ENCODE data around the gene DPF3. TPM values are rescaled to one million over a fixed set of nuclear protein-coding genes. Genes with fewer than 3 reads are reported as not detected.

DPF3 gene
- total RNA-seq, 2 experiments from 2014 or later: 6.6 to 7.4 TPM

- no peak for DNase-seq
- no peak overlapping the region for H3K4me3 Mint-ChIP-seq
- CTCF ChIA-PET: interaction anchor here (1.3 kb wide), 1 partner anchor 113 kb away, joined by 3 read pairs; no protein-coding TSS in a partner anchor
- POLR2A ChIA-PET: no interaction called here
- H3K4me1 Mint-ChIP-seq: peaks cover 8% of the 10 kb centered on the region
- no peaks in the 10 kb centered on the region for H3K9me3 Mint-ChIP-seq
- H3K27ac Mint-ChIP-seq: no peak overlapping the region
- H3K27me3 Mint-ChIP-seq: peaks cover 47% of the 10 kb centered on the region
- no peaks in the 10 kb centered on the region for H3K36me3 Mint-ChIP-seq (ENCODE audit: low read depth)
Measured at GRCh38 chr14:72921396-72921795, 27.5 kb upstream of the DPF3 start.

DNA sequence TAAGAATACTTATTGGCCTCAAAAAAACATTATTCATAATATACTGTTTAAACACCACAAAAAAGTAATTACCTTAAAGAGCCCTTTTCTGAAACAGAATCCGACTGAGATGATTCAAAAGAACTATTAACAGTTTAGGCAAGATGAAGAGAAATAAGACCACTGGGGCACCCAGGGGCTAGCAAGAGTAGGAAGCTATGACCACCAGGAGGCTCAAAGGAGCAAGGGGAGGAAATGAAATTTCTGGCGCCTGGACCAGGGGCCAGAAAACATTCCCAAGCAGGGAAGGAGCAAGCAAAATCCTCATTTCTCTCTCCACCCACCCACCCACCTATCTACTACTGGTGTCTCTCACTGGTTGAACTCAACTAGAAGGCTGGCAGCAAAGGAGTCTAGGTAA lies 26.1 kb upstream of the DPF3 start:
- H3K4me3 Mint-ChIP-seq: no peak overlapping the region
- ChIA-PET CTCF (interaction anchor here (1.1 kb wide), 1 partner anchor 403 kb away, joined by 3 read pairs; no protein-coding TSS in a partner anchor), POLR2A (no interaction called here)
- no peak for DNase-seq
- H3K27me3 Mint-ChIP-seq: peaks cover 46% of the 10 kb centered on the region
- no peaks in the 10 kb centered on the region for H3K9me3 Mint-ChIP-seq
- H3K4me1 Mint-ChIP-seq: no peaks in the 10 kb centered on the region
- no peak overlapping the region for H3K27ac Mint-ChIP-seq
- H3K36me3 Mint-ChIP-seq (ENCODE audit: low read depth): no peaks in the 10 kb centered on the region

GRCh38 chr14:72917094-72917802 lies 23.3 kb upstream of the DPF3 start:
- H3K4me3 Mint-ChIP-seq: no peak overlapping the region

GRCh38 chr14:72916174-72916573 lies 22.3 kb upstream of the DPF3 start:
- H3K9me3 Mint-ChIP-seq: no peaks in the 10 kb centered on the region
- no peak for DNase-seq
- CTCF ChIA-PET: no interaction called here
- no peak overlapping the region for H3K27ac Mint-ChIP-seq
- H3K36me3 Mint-ChIP-seq (ENCODE audit: low read depth): no peaks in the 10 kb centered on the region
- POLR2A ChIA-PET: no interaction called here
- H3K27me3 Mint-ChIP-seq: peaks cover 49% of the 10 kb centered on the region
- peaks cover 2% of the 10 kb centered on the region for H3K4me1 Mint-ChIP-seq
- no peak overlapping the region for H3K4me3 Mint-ChIP-seq

More at GRCh38 chr14:72917094-72917802, 23.3 kb upstream of the DPF3 start:
- ChIA-PET POLR2A (no interaction called here), CTCF (interaction anchor here (1.3 to 1.5 kb wide), 2 partner anchors 12 to 403 kb away, joined by 3 to 5 read pairs; no protein-coding TSS in a partner anchor)
- no peaks in the 10 kb centered on the region for H3K9me3 Mint-ChIP-seq
- peaks cover 54% of the 10 kb centered on the region for H3K27me3 Mint-ChIP-seq
- H3K36me3 Mint-ChIP-seq (ENCODE audit: low read depth): no peaks in the 10 kb centered on the region
- no peak for DNase-seq
- H3K27ac Mint-ChIP-seq: no peak overlapping the region
- H3K4me1 Mint-ChIP-seq: no peaks in the 10 kb centered on the region

GRCh38 chr14:72913809-72914208 lies 19.9 kb upstream of the DPF3 start:
- H3K36me3 Mint-ChIP-seq (ENCODE audit: low read depth): no peaks in the 10 kb centered on the region
- peaks cover 34% of the 10 kb centered on the region for H3K27me3 Mint-ChIP-seq

GRCh38 chr14:72909163-72909562 lies 15.3 kb upstream of the DPF3 start:
- ChIA-PET POLR2A (no interaction called here), CTCF (interaction anchor here (0.6 to 1.8 kb wide), 5 partner anchors 9 to 398 kb away, joined by 3 to 4 read pairs (median 3); no protein-coding TSS in a partner anchor)
- Mint-ChIP-seq H3K9me3 (no peaks in the 10 kb centered on the region), H3K27ac (no peak overlapping the region), H3K27me3 (peaks cover 41% of the 10 kb centered on the region), H3K36me3 (ENCODE audit: low read depth) (no peaks in the 10 kb centered on the region), H3K4me1 (peaks cover 27% of the 10 kb centered on the region), H3K4me3 (no peak overlapping the region)
- no peak for DNase-seq

More at GRCh38 chr14:72913809-72914208, 19.9 kb upstream of the DPF3 start:
- CTCF ChIA-PET: no interaction called here
- Mint-ChIP-seq H3K4me3 (no peak overlapping the region), H3K9me3 (no peaks in the 10 kb centered on the region), H3K27ac (no peak overlapping the region), H3K4me1 (peaks cover 3% of the 10 kb centered on the region)
- POLR2A ChIA-PET: no interaction called here
- DNase-seq: no peak

DNA sequence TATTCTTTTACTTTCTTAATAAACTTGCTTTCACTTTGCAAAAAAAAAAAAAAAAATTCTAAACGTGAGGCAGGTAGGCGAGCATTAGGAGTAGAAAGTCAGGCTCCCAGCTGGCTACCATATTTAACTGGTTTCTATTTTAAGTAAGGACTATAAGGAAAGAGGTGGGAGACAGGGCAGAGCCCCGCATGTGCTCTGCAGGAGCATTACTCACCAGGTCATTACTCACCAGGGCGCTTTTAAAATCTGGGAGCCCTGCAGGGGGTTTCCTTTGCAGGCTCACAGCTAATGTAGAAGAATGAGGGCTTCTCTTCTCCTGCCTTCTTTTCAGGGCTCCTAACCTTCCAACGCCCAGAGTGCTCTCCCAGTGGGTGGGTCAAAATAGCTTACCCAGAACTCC lies 14.0 kb upstream of the DPF3 start:
- Mint-ChIP-seq H3K4me1 (peaks cover 27% of the 10 kb centered on the region), H3K9me3 (no peaks in the 10 kb centered on the region), H3K27ac (no peak overlapping the region), H3K36me3 (ENCODE audit: low read depth) (no peaks in the 10 kb centered on the region), H3K4me3 (no peak overlapping the region), H3K27me3 (peaks cover 32% of the 10 kb centered on the region)
- CTCF ChIA-PET: interaction anchor here (1.1 kb wide), 1 partner anchor 394 kb away, joined by 4 read pairs; no protein-coding TSS in a partner anchor
- POLR2A ChIA-PET: no interaction called here
- DNase-seq: no peak

- no peak for DNase-seq
- peaks cover 30% of the 10 kb centered on the region for H3K27me3 Mint-ChIP-seq
- H3K36me3 Mint-ChIP-seq (ENCODE audit: low read depth): no peaks in the 10 kb centered on the region
- no peak overlapping the region for H3K27ac Mint-ChIP-seq
- ChIA-PET CTCF (interaction anchor here (4.8 kb wide), 1 partner anchor 391 kb away, joined by 83 read pairs; no protein-coding TSS in a partner anchor), POLR2A (no interaction called here)
- H3K4me3 Mint-ChIP-seq: no peak overlapping the region
- H3K4me1 Mint-ChIP-seq: peaks cover 27% of the 10 kb centered on the region
- H3K9me3 Mint-ChIP-seq: no peaks in the 10 kb centered on the region
Measured at GRCh38 chr14:72906879-72907278, 13.0 kb upstream of the DPF3 start.

DNA sequence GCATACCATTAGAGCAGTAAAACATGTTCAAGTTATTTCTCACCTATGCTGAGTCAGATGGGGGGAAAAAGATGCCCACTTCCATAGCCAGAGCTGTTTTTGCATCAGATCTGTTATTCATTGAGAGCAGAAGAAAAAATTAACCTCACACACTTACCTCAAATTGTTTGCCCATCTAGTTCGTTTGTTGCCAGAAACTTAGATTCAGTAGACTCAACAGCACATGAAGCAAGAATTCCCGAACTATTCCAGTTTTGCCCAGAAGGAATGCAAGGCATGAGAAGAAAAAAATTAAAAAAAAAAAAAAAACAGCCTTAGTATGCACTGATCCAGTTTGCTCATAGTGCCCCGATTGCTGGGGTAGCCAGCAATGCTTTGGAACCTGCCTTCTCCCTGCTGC lies 12.4 kb upstream of the DPF3 start:
- no peaks in the 10 kb centered on the region for H3K36me3 Mint-ChIP-seq (ENCODE audit: low read depth)
- POLR2A ChIA-PET: no interaction called here
- H3K9me3 Mint-ChIP-seq: no peaks in the 10 kb centered on the region
- H3K4me1 Mint-ChIP-seq: peaks cover 27% of the 10 kb centered on the region
- H3K27ac Mint-ChIP-seq: no peak overlapping the region
- peaks cover 31% of the 10 kb centered on the region for H3K27me3 Mint-ChIP-seq
- DNase-seq: no peak
- H3K4me3 Mint-ChIP-seq: no peak overlapping the region
- CTCF ChIA-PET: interaction anchor here (1.4 to 4.8 kb wide), 3 partner anchors 12 to 391 kb away, joined by 5 to 83 read pairs (median 12); partner anchors contain the start of gene DPF3

DNA sequence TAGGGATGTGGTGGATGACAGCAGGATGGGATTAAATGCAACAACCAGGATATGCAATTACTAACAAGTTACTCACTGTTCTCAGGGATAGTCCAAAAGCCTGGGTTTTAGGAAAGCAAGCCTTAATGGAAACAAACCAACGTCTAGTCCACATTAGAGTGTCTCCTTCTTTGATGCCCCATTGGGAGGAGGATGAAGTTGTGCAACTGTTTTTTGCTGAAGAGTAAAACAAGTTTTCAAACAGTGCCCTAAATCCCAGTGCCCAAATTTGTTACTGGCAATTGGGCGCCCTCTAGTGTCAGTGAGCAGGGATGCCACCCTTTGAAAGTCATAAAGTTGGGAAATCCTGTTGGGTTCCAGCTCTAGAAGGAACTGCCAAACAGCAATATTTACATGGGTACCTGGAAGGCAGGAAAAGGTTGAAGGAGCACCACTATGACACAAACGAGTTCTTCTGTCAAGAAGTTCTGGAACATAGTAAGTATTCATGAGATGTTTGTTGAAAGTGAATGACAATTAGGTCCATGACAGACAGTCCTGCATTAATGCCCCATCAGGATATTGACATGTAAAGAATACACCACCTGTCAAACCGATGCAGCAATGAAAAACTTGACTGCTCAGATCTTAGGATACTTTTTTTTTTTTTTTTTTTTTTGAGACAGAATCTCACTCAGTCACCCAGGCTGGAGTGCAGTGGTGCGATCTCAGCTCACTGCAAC lies 11.1 kb upstream of the DPF3 start:
- Mint-ChIP-seq H3K36me3 (ENCODE audit: low read depth) (no peaks in the 10 kb centered on the region), H3K4me3 (no peak overlapping the region), H3K27ac (no peak overlapping the region), H3K27me3 (peaks cover 34% of the 10 kb centered on the region), H3K4me1 (peaks cover 24% of the 10 kb centered on the region), H3K9me3 (no peaks in the 10 kb centered on the region)
- ChIA-PET CTCF (interaction anchor here (0.6 to 4.8 kb wide), 13 partner anchors 10 to 432 kb away, joined by 3 to 83 read pairs (median 3); partner anchors contain the start of gene DPF3), POLR2A (no interaction called here)
- peak; percentile 77 for DNase-seq

DNA sequence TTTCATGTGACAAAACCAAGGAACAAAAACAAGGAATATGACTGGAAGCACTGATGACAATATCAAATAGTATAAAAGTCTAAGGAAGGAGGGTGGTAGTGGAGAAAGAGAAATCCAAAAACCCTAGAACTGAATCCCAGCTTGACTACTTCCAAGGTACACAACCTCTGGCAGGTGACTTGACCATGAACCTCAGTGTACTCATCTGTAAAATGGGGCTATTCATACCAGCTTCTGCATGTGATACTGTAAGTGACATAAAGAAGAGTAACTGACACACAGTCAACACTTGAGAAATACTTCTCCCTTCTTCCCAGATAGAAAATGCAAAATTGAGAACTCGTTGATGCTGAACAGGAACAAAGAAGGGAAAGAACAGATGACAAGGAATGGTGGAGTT lies 10.3 kb upstream of the DPF3 start:
- Mint-ChIP-seq H3K36me3 (ENCODE audit: low read depth) (no peaks in the 10 kb centered on the region), H3K4me1 (peaks cover 26% of the 10 kb centered on the region), H3K4me3 (no peak overlapping the region), H3K27ac (no peak overlapping the region), H3K27me3 (peaks cover 32% of the 10 kb centered on the region), H3K9me3 (no peaks in the 10 kb centered on the region)
- CTCF ChIA-PET: interaction anchor here (0.6 to 4.8 kb wide), 8 partner anchors 10 to 399 kb away, joined by 3 to 83 read pairs (median 4); partner anchors contain the start of gene DPF3
- no peak for DNase-seq
- POLR2A ChIA-PET: no interaction called here

GRCh38 chr14:72903716-72904115 lies 9.8 kb upstream of the DPF3 start:
- CTCF ChIA-PET: interaction anchor here (0.6 to 4.8 kb wide), 6 partner anchors 9 to 394 kb away, joined by 3 to 83 read pairs (median 3); partner anchors contain the start of gene DPF3
- Mint-ChIP-seq H3K36me3 (ENCODE audit: low read depth) (no peaks in the 10 kb centered on the region), H3K4me3 (no peak overlapping the region), H3K27me3 (peaks cover 32% of the 10 kb centered on the region), H3K27ac (no peak overlapping the region), H3K9me3 (no peaks in the 10 kb centered on the region), H3K4me1 (peaks cover 26% of the 10 kb centered on the region)
- DNase-seq: no peak
- POLR2A ChIA-PET: no interaction called here

Measured in activated CD4-positive, alpha-beta T cell treated with anti-CD3 and anti-CD28 coated beads, Interleukin-2, amount 10 ng/mL, durations not matched to agents 7 days and 5 days (primary cell).